Skin epidermis (tissue), 12 donors: ENCODE measurements around the gene JPH3.
A peak's percentile ranks its signal among the peaks of the same experiment; 100 is the strongest.

Experiments used
- H3K27ac ChIP-seq, 21 experiments: fragments of 200-600 bp; sonication (generic) in 11 of 21; one replicate each; pipeline ENCODE4 v1.5.0; 2020; ENCODE audit warnings: mild to moderate bottlenecking in 3 of 21, inconsistent platforms in 2 of 21, moderate library complexity in 2 of 21
- H3K4me3 ChIP-seq, 7 experiments: fragments of 200-600 bp; sonication (generic) in 2 of 7; one replicate each; pipeline ENCODE4 v1.5.0; 2020; ENCODE audit warnings: inconsistent platforms in 2 of 7, mild to moderate bottlenecking in 2 of 7, moderate library complexity in 1 of 7

The JPH3 gene

DNA sequence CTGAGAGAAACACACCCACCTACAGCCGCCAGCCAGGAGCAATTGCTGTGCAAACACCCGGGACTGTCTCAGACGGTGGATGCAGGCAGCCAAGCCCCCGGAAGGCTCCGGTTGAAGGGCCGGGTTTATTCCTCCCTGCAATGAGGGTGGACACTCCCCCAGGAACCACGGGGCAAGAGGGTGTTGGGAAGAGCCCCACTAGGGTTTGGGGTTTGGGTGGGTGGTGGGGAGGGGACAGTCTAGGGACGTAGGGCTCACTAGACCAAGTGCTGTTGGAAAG, 19.2 kb downstream of the JPH3 start:
- Histone ChIP-seq H3K27ac (no peak overlapping the region), H3K4me3 (no peak overlapping the region)

DNA sequence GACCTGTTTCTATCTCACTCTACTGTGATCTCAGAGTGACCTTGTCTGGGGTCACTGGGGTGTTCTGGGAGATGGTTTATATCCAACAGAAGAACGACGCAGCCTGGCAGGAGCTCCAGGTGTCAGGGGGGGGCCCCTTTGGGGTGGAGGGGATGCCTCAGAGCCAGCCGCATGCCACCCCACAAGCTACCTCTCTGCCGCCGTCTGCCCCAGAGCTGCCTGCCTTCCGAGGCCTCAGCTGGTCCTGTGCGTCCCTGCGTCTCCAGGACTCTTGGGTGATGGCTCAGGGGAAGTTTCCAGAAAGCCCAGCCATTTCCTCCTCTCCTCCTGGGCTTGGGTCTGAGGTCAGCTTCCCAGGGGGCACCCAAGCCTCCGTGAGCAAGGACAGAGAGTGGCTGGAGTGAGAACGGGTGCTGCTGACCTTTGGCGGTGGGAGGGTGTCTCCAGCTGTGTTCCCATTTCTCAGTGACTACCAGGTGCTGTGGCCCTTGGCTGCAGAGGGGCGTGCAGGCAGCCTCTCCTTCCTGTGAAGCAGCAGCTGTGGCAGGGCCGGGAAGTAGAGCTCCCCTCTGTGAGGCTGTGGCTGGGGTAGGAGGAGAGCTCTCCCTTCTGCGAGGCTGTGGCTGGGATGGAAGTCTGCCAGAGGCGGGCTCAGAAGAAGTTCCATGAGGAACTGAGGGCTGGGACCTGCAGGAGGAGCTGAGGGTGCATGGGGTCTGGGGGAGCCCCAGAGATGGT, 19.8 kb downstream of the JPH3 start:
- Histone ChIP-seq H3K4me3 (no peak overlapping the region), H3K27ac (no peak overlapping the region)

DNA sequence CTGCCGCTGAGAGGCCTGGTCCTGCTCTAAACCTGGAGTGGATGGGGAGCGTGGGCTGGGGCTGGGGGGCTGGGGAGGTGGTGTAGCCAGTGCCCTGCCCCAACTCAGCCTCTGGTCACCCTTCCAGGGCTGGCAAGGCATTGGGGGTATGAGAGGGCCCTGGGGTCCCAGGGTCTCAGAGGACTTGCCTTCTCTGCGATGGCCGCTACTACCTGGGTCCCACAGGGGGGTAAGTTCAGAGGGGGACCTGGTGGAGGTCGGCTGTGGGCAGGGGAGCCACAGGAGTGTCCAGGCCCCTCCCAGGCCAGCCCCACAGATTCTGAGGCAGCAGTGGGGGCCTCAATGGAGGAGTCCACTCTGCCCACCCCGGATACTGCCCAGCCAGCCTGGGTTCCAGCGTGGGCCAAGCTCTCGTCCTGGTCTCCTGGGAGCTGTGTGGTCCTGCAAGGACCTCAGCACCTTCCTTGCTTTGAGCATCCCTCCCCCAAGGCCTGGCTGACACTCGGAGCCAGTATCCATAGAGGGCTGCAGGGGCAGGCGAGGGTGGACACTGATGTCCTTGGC, 20.5 kb downstream of the JPH3 start:
- Histone ChIP-seq H3K27ac (no peak overlapping the region), H3K4me3 (no peak overlapping the region)

DNA sequence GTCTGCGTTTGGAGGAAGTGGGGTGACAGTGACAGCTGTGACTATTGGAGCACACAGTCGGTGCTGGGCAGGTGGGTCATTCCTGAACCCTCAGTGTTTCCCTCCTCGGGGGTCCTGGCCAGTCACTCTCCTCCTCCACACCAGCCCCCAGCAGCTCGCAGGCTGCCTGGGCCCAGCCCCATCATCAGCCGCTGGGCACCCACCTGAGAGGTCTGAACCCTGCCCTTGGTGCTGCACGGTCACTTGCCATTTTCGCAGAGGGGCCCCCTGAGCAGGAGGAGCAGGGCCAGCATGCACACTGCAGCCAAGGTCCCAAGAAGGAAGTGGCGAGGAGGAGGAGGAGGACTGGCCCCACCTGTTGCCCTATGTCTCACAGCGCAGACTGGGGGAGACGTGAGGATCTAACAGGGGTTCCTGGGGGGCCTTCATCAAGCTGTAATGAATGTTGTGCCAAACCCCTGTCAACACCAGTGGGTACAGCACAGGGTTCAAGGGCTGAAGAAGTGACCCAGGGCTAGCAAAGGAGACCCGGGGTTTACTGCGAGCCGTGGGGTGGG, 23.0 kb downstream of the JPH3 start:
- H3K4me3 ChIP-seq: no peak overlapping the region
- H3K27ac ChIP-seq: no peak overlapping the region

DNA sequence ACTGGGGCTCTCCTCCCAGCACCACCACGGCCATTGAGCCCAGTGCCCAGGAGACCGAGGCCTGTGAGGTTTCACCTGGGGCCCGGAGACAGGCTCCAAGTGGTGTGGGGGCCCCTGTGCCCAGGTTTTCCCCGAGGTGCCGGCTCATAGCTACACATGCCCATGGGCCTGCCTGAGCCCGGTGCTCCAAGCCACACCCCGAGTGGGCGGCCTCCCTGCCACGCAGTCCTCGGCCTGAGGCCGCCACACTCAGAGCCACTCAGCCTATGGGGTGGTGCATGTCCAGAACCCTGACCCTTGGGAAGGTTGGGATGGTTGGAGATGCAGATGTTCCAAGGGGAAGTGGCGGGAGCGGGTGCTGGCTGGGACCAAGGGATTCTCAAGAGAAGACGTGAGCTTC, 24.1 kb downstream of the JPH3 start:
- Histone ChIP-seq H3K4me3 (no peak overlapping the region), H3K27ac (peak overlapping the region in 1 of 21 experiments; percentile 0)

DNA sequence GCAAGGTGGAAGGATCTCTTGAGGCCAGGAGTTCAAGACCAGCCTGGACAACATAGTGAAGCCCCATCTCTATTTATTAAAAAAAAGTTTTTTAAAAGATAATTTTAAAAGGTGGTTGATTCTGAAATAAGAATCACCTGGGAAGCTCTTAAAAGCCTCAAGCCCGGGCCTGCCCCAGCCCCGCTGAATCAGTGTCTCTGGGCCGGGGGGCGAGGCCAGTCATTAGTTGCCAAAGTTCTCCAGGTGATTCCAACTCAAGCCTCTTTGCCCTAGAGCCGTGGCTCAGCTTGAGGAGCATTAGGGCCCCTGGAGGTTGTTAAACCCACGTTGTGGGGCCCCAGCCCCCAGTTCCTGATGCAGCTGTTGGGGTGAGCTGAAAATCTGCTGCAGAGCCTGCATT, 24.6 kb downstream of the JPH3 start:
- peak overlapping the region in 1 of 21 experiments; percentile 0 for H3K27ac ChIP-seq

DNA sequence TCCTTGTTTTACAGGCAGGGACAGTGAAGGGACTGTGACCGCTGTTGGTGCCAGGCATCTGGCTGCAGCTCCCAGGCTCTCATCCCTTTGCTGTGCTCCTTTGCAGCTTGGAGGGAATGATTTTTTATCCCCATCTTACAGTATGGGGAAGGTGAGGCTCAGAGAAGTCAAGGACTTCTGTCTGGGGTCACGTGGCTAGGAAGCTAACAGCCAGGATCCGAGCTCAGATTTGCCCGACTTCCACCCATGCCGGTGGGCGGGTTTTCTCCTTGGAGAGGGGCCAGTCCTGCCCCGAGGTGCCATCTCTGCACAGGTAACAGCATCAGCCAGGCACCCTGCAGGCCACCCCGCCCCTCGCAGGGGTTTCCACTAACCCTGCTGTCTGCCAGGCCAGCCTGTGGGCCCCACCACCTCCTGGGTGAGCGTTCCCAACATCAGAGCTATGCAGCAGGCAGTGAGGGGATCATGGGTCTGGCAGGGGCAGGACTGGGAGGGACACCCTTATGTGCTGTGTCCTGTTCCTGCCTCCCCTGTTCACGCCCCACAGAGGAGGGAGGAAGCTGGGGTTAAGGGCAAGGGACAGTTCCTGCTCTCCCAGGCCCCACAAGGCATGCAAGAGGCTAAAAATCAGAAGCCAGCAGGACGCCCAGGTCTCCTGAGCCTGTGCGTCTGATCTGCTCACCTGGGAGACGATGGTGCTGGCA, 25.4 kb downstream of the JPH3 start:
- Histone ChIP-seq H3K27ac (peak overlapping the region in 1 of 21 experiments; percentile 40), H3K4me3 (no peak overlapping the region)

More for the DNA sequence above, 24.6 kb downstream of the JPH3 start:
- H3K4me3 ChIP-seq: no peak overlapping the region

DNA sequence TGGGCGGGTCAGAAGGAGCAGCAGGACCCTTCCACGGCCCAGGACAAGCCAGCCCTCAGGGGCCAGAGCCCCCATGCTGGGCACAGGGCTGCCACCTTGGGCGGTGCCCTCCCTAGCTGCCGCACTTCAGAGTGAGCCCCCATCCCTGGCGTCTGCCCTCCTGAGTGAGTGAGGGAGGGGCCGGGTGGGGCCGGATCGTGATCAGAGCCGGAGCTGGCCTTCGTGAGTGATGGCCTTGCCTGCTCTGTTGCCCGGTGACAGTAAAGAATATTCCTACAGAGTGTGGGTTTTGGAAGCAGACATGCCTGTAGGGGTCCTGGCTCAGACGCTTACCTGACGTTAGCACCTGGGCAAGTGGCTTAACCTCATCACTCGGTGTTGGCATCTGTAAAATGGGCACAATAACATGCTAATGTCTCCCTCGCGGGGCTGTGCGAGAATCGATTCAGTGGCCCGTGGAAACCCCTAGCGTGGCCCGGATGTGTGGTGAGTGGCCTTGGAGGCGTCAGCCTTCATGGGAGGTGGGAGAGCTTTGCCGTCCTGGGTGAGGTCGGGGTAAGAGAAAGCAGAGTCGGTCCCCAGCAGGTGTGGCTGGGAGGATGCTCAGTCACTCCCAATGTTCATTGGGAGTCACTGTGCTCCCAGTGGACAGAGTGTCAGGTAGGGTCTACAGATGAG, 26.1 kb downstream of the JPH3 start:
- Histone ChIP-seq H3K27ac (peak overlapping the region in 1 of 21 experiments; percentile 40), H3K4me3 (no peak overlapping the region)

DNA sequence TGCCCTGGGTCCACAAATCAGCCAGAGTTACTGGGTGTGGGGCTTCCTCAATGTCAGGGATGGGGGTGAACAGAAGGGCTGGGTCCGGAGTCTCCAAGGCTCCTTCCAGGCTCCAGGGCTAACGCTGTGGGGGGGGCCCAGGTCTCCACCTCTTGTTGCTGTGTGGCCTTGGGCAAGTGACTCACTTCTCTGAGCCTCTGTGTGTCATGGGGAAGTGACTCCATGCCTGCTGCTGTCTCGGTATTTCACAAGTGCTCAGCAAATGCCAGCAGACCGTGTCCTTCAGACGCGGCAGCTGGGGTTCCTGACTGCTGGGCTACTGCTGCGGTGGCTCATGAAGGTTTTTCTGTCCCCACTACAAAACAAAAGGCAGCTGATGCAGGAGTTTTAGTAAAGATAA, 26.6 kb downstream of the JPH3 start:
- Histone ChIP-seq H3K27ac (no peak overlapping the region), H3K4me3 (no peak overlapping the region)

DNA sequence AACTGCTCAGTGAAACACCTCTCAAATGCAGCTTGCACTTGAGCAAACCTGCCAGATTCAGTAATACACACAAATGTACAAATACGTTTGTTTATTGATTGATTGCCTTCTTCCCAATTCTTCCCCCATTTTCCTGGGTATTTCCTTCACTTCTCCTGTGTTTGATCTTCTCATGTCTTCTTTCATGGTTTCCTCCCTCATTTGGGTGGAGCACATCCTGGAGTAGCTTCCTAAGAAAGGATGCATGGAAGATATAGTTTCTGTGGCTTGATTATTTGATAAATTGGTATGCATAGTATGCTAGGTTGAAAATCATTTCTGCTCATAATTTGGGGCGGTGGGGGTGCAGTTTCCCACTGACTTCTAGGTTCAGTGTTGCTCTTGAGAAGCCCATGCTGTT, 28.8 kb downstream of the JPH3 start:
- H3K27ac ChIP-seq: no peak overlapping the region
- H3K4me3 ChIP-seq: no peak overlapping the region

DNA sequence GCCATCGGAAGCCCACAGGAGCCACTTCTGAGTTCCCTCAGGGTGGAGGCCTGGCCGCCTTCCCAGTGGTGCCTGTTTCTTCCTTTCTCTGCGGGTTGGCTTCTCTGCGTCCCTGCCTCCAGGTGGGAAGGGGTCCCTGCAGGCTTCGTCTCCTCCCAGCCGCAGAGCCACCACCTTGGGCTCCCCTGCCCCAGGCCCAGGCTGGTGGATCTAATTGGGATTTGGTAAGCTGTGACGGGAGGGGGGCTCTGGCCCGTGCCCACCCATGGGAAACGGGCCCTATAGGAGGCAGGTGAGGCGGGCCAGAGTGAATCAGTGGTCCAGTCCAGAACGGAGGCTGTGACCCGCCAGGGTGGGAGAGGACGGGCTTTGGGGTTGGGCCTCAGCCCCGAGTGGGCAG, 32.1 kb downstream of the JPH3 start:
- H3K4me3 ChIP-seq: no peak overlapping the region
- no peak overlapping the region for H3K27ac ChIP-seq

DNA sequence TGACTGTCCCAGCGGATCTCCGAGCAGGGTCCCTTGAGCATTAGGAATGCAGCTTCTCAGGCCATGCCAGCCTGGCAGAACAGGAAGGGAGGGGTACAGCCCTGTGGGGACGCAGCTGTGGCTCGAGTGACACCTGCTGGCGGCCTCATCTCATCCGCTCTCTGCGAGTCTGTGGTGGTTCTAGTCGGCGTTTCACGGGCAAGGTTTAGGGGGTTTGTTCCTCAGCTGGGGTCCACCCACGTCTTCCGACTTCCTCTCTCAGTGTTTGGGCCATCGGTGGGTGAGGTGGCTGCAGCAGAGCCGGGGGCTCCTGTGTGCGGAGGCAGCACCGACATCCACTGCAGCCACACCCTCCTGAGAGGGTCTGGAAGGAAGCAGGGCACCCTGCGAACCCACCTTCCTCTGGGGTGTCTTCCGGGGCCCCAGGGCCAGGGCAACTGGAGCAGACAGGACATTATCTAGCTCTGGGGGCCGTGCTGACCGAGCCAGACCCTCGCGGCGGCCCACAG, 33.3 kb downstream of the JPH3 start:
- Histone ChIP-seq H3K27ac (no peak overlapping the region), H3K4me3 (peak overlapping the region in 2 of 7 experiments; percentile 3 to 25)

DNA sequence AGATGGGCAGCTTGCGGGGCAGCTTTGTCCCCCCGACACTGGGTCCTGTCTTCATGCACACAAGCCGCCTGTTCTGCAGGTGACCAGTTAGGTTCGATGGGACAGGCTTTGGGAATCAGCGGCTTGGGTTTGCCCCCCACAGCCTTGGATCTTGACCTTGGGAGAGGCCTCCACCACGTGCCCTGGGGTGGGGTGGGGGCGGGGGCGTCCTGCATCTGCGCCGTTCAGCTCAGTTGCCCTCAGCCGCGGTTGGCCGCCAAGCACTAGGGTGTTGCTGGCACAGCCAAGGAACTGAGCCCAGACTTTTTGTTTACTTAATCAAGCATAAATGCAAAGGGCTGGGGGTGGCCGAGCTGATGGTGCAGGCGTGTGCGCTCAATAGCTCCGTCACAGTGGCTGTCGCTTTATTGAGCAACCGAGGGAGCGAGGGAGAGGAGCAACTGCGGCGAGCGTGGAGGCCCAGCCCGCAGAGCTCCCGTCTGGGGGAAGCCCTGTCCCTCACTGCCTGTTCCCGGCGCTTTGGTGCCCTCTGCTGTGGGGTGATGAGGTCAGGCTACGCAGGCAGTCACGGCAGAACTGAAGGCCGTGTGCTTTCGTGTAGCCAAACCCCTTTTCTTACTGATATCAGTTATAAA, 33.9 kb downstream of the JPH3 start:
- no peak overlapping the region for H3K27ac ChIP-seq
- peak overlapping the region in 3 of 7 experiments; percentile 3 to 25 (median 3) for H3K4me3 ChIP-seq

DNA sequence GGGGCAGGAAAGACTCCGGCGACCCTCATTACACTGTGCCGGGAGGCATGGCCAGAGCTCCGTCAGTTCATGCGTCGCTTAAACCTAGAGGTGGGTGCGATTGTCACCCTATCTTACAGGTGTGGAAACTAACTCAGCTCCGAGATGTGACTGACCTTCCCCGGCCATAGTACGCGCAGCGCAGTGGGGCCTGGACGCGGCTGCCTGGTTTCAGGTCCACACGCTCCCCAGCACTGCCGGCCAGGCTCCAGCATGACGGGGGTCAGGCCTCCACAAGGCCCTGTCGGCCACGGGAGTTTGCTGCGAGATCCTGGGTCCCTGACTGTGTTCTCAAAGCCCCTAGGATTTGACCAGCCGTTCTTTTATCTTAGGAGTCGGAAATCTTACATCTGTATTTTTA, 34.4 kb downstream of the JPH3 start:
- Histone ChIP-seq H3K4me3 (no peak overlapping the region), H3K27ac (no peak overlapping the region)

DNA sequence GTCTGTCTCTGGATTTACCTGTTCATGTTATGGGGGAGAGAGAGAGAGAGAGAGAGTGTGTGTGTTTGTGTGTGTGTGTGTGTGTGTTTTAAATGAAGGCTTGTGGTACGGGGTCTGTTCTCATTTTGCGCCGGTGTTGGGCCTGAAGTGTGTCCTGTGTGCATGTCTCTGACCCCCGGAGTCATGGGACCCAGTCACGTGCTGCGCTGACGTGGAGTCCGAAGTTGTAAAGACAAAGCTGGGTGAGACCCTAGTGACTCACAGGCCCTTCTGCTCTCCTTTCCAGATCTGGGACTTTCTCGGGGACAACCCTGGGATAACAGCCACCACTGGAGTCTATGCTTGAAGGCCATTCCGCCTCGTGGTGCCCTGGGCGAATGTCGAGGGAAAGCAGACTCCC, 35.0 kb downstream of the JPH3 start:
- H3K4me3 ChIP-seq: no peak overlapping the region

DNA sequence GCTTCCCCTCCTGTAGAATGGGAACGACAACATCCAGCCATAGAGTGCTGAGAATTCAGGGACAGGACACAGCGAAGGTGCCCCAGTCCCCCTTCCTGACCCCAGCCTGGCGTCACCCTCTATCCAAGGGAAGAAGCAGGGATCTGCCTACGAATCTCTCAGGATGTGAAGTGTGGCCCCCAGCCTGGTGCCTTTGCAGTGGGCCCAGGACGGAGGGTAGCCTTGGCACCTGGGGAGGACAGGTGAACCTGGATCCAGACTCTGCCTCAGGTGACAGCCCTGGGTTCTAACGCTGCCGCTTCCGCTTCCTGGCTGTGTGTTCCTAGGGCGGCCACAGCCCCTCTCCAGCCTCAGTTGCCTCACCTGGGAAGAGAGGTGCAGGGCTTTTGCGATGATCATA, 36.4 kb downstream of the JPH3 start:
- no peak overlapping the region for H3K4me3 ChIP-seq
- H3K27ac ChIP-seq: no peak overlapping the region

More for the DNA sequence above, 35.0 kb downstream of the JPH3 start:
- H3K27ac ChIP-seq: no peak overlapping the region

DNA sequence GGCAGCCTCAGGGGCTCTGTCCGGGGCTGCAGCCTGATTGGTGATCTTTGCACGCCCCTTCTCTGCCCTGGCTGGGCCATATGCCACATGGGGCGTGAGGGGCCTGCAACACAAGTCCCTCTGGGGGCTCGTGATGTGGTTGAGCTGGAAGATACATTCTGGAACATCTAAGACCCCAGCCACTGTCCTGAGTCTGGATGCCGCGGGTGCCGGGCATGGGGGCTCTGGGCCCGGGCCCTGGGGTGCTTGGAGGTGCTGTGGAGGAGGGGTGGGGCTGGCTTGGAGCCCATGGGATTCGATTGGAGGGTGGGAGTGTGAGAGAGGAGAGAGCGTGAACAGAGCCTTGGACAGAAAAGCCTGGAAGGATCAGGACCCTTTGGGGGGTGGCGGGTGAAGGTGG, 39.4 kb downstream of the JPH3 start:
- H3K27ac ChIP-seq: no peak overlapping the region
- no peak overlapping the region for H3K4me3 ChIP-seq

DNA sequence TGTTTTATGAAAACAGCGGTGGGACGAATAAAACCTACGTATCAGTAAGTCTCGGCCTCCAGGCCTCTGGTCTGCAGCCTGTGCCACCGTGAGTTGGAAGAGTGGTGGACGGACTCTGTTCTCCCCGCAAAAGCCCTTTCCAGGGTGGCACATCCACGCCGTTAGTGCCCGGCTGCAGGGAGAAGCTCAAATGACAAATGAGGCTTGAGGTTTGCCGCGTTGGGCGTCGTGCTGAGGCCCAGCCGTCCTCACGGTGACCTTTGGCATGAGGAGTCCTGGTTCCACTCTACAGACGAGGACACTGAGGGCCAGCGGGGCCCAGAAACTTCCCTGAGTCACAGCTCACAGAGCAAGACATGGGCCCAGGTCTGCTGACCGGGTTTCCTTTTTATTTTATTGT, 40.2 kb downstream of the JPH3 start:
- Histone ChIP-seq H3K27ac (no peak overlapping the region), H3K4me3 (no peak overlapping the region)

DNA sequence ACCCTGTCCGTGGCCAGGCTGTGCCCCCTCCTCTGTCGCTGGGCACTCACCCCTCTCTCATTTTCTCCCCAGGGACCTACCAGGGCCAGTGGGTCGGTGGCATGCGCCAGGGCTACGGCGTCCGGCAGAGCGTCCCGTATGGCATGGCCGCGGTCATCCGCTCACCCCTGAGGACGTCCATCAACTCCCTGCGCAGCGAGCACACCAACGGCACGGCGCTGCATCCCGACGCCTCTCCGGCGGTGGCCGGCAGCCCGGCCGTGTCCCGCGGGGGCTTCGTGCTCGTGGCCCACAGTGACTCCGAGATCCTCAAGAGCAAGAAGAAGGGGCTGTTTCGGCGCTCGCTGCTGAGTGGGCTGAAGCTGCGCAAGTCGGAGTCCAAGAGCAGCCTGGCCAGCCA, 41.9 kb downstream of the JPH3 start:
- Histone ChIP-seq H3K4me3 (no peak overlapping the region), H3K27ac (no peak overlapping the region)

DNA sequence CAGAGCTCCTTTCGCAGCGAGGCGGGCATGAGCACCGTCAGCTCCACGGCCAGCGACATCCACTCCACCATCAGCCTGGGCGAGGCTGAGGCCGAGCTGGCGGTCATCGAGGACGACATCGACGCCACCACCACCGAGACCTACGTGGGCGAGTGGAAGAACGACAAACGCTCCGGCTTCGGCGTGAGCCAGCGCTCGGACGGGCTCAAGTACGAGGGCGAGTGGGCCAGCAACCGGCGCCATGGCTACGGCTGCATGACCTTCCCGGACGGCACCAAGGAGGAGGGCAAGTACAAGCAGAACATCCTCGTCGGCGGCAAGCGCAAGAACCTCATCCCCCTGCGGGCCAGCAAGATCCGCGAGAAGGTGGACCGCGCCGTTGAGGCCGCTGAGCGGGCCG, 42.3 kb downstream of the JPH3 start:
- H3K4me3 ChIP-seq: no peak overlapping the region
- no peak overlapping the region for H3K27ac ChIP-seq
